H9 (cell line): ENCODE data around the gene NDUFV1. TPM values are rescaled to one million over a fixed set of nuclear protein-coding genes. Genes with fewer than 3 reads are reported as not detected.

ENCODE experiments used
- DNase-seq: peaks from one replicate; pipeline ENCODE4 v3.0.0-alpha.2; 2017
- H2AFZ ChIP-seq: one replicate; pipeline ENCODE4 v1.6.1; 2013; ENCODE audit warnings: mild to moderate bottlenecking, low read length, control low read depth, moderate library complexity
- H2AK5ac ChIP-seq: 2 replicates; pipeline ENCODE4 v1.6.1; 2013; ENCODE audit warnings: low read length, control low read depth, mixed read lengths; ENCODE audit not compliant: insufficient read length
- H2BK120ac ChIP-seq: one replicate; pipeline ENCODE4 v1.6.1; 2013; ENCODE audit warnings: low read depth, mild to moderate bottlenecking, low read length, control low read depth, inconsistent platforms; ENCODE audit not compliant: poor library complexity, severe bottlenecking
- H2BK12ac ChIP-seq: 2 replicates; pipeline ENCODE4 v1.6.1; 2013; ENCODE audit warnings: low read length, control low read depth, mixed read lengths, low read depth; ENCODE audit not compliant: insufficient read length
- H2BK15ac ChIP-seq: 2 replicates; pipeline ENCODE4 v1.6.1; 2013; ENCODE audit warnings: low read depth, low read length, control low read depth
- H2BK20ac ChIP-seq: one replicate; pipeline ENCODE4 v1.6.1; 2013; ENCODE audit warnings: low read depth, mild to moderate bottlenecking, low read length, control low read depth, inconsistent platforms; ENCODE audit not compliant: poor library complexity, severe bottlenecking
- H2BK5ac ChIP-seq: 2 replicates; pipeline ENCODE4 v1.6.1; 2013; ENCODE audit warnings: low read length, control low read depth, mixed read lengths; ENCODE audit not compliant: insufficient read length
- H3K14ac ChIP-seq: 2 replicates; pipeline ENCODE4 v1.6.1; 2013; ENCODE audit warnings: low read length, control low read depth; ENCODE audit not compliant: insufficient read depth
- H3K18ac ChIP-seq: 2 replicates; pipeline ENCODE4 v1.6.1; 2013; ENCODE audit warnings: low read depth, mild to moderate bottlenecking, mixed read lengths, low read length, control low read depth; ENCODE audit not compliant: insufficient read length
- H3K23ac ChIP-seq: 2 replicates; pipeline ENCODE4 v1.6.1; 2013; ENCODE audit warnings: low read length, control low read depth, mixed read lengths, low read depth; ENCODE audit not compliant: insufficient read length
- H3K23me2 ChIP-seq: 2 replicates; pipeline ENCODE4 v1.6.1; 2013; ENCODE audit warnings: low read depth, mild to moderate bottlenecking, mixed read lengths, low read length, control low read depth; ENCODE audit not compliant: insufficient read length, poor library complexity, severe bottlenecking
- H3K27ac ChIP-seq: 2 replicates; pipeline ENCODE4 v1.5.1; 2013; ENCODE audit warnings: low read length, control low read depth, mixed read lengths, low read depth; ENCODE audit not compliant: insufficient read length
- H3K27me3 ChIP-seq: 2 replicates; pipeline ENCODE4 v1.6.1; 2013; ENCODE audit warnings: low read length, control low read depth, inconsistent platforms; ENCODE audit not compliant: insufficient read depth
- H3K4ac ChIP-seq: 2 replicates; pipeline ENCODE4 v1.6.1; 2013; ENCODE audit warnings: low read depth, mild to moderate bottlenecking, control low read depth, inconsistent platforms, low read length, moderate library complexity
- H3K4me1 ChIP-seq: 2 replicates; pipeline ENCODE4 v1.6.1; 2013; ENCODE audit warnings: low read length, control low read depth, inconsistent platforms; ENCODE audit not compliant: insufficient read depth
- H3K4me2 ChIP-seq: 2 replicates; pipeline ENCODE4 v1.6.1; 2013; ENCODE audit warnings: low read length, control low read depth, mixed read lengths; ENCODE audit not compliant: insufficient read length, insufficient read depth
- H3K56ac ChIP-seq: 2 replicates; pipeline ENCODE4 v1.6.1; 2013; ENCODE audit warnings: low read depth, mild to moderate bottlenecking, mixed read lengths, low read length, control low read depth; ENCODE audit not compliant: insufficient read length
- H3K79me1 ChIP-seq: 2 replicates; pipeline ENCODE4 v1.6.1; 2013; ENCODE audit warnings: low read depth, mild to moderate bottlenecking, moderate library complexity, low read length, control low read depth, inconsistent platforms; ENCODE audit not compliant: insufficient read depth, poor library complexity, severe bottlenecking
- H3K79me2 ChIP-seq: 2 replicates; pipeline ENCODE4 v1.6.1; 2013; ENCODE audit warnings: low read length, control low read depth, inconsistent platforms; ENCODE audit not compliant: insufficient read depth
- H3K9ac ChIP-seq: 2 replicates; pipeline ENCODE4 v1.6.1; 2013; ENCODE audit warnings: low read length, control low read depth, mixed read lengths; ENCODE audit not compliant: insufficient read length; ENCODE audit errors: extremely low read depth
- H3K9me3 ChIP-seq: one replicate; pipeline ENCODE4 v1.6.1; 2013; ENCODE audit warnings: low read depth, low read length, inconsistent platforms; ENCODE audit not compliant: control insufficient read depth
- H3T11ph ChIP-seq: one replicate; pipeline ENCODE4 v1.6.1; 2013; ENCODE audit warnings: mild to moderate bottlenecking, low read length, control low read depth, inconsistent platforms
- H4K20me1 ChIP-seq: one replicate; pipeline ENCODE4 v1.6.1; 2013; ENCODE audit not compliant: control insufficient read depth, insufficient read length, insufficient read depth
- H4K5ac ChIP-seq: 2 replicates; pipeline ENCODE4 v1.6.1; 2013; ENCODE audit warnings: low read depth, mild to moderate bottlenecking, mixed read lengths, low read length, control low read depth; ENCODE audit not compliant: insufficient read length
- H4K8ac ChIP-seq: replicated peaks from 2 replicates; pipeline ENCODE4 v1.6.1; 2013; ENCODE audit warnings: low read length, control low read depth, mixed read lengths, low read depth; ENCODE audit not compliant: insufficient read length
- H4K91ac ChIP-seq: 2 replicates; pipeline ENCODE4 v1.6.1; 2013; ENCODE audit warnings: low read depth, mild to moderate bottlenecking, moderate library complexity, mixed read lengths, low read length, control low read depth; ENCODE audit not compliant: insufficient read length
- H3K27ac Mint-ChIP-seq, 3 experiments: 2 replicates in 2 of 3; 3 replicates in 1 of 3; pipeline ENCODE4 v1.8.0; 2020 to 2021; ENCODE audit warnings: mixed read lengths in 3 of 3, mild to moderate bottlenecking in 1 of 3, moderate library complexity in 1 of 3
- H3K27me3 Mint-ChIP-seq: 2 replicates; pipeline ENCODE4 v1.8.0; 2021; ENCODE audit warnings: low read depth, mild to moderate bottlenecking, moderate library complexity, mixed read lengths
- H3K36me3 Mint-ChIP-seq, 3 experiments: 2 replicates in 2 of 3; 3 replicates in 1 of 3; pipeline ENCODE4 v1.8.0; 2020 to 2021; ENCODE audit warnings: low read depth in 3 of 3, mixed read lengths in 3 of 3; ENCODE audit not compliant: insufficient read depth in 1 of 3
- H3K4me1 Mint-ChIP-seq, 2 experiments: 2 replicates each; pipeline ENCODE4 v1.8.0; 2020; ENCODE audit warnings: mixed read lengths in 2 of 2
- H3K4me3 Mint-ChIP-seq, 2 experiments: 2 replicates in 1 of 2; 3 replicates in 1 of 2; pipeline ENCODE4 v1.8.0; 2020 to 2021; ENCODE audit warnings: mild to moderate bottlenecking in 2 of 2, mixed read lengths in 2 of 2, moderate library complexity in 1 of 2
- H3K9me3 Mint-ChIP-seq, 2 experiments: 2 replicates in 1 of 2; 3 replicates in 1 of 2; pipeline ENCODE4 v1.8.0; 2020; ENCODE audit warnings: mild to moderate bottlenecking in 2 of 2, mixed read lengths in 2 of 2, moderate library complexity in 1 of 2
- CTCF ChIP-seq: fragments of 200-600 bp; sonication (generic); conservative IDR thresholded peaks from 3 replicates; pipeline ENCODE4 v1.8.0; 2021; ENCODE audit warnings: antibody characterized with exemption, mild to moderate bottlenecking
- WGBS: extraction: QIAGEN DNeasy Blood & Tissue Kit; methylation state at CpG from one replicate; pipeline ENCODE4 v1.1.7; 2013; ENCODE audit warnings: missing lambda C conversion rate, low lambda C conversion rate, mixed read lengths; ENCODE audit not compliant: insufficient read length; ENCODE audit errors: extremely low coverage; 5-methylcytosine and 5-hydroxymethylcytosine counted together
- total RNA-seq: library from RNA; stranded (reverse); gene quantifications from 2 replicates; pipeline ENCODE4 v1.2.1, GENCODE V29; 2021

The NDUFV1 gene
- total RNA-seq, 1 experiment from 2014 or later, result 154 TPM

GRCh38 chr11:67604815-67605214 lies 1.9 kb upstream of the NDUFV1 start:
- Histone ChIP-seq H3K23me2 (peaks cover 9% of the 10 kb centered on the region), H3K23ac (no peak overlapping the region), H3K9ac (no peak overlapping the region), H2AK5ac (no peak overlapping the region), H4K5ac (no peak overlapping the region), H2AFZ (no peak overlapping the region), H3K79me2 (no peaks in the 10 kb centered on the region), H4K91ac (no peak overlapping the region), H3K9me3 (no peaks in the 10 kb centered on the region), H3K27ac (no peak overlapping the region), H3K18ac (peak overlapping the region; percentile 9), H3K79me1 (no peaks in the 10 kb centered on the region), H2BK12ac (no peak overlapping the region), H2BK120ac (no peak overlapping the region), H3K14ac (0 out of 2 replicates have a peak overlapping the region, but pooled peaks have one; percentile 51), H4K8ac (no peak overlapping the region), H2BK15ac (no peak overlapping the region), H2BK5ac (no peak overlapping the region), H3K27me3 (no peaks in the 10 kb centered on the region), H3K56ac (no peak overlapping the region), H3K4ac (no peak overlapping the region), H2BK20ac (no peak overlapping the region), H3K4me2 (no peak overlapping the region), H3T11ph (no peak overlapping the region), H4K20me1 (no peaks in the 10 kb centered on the region), H3K4me1 (no peaks in the 10 kb centered on the region)
- no peak for DNase-seq
- no peak for TF ChIP-seq CTCF
- WGBS, result no CpG with 5 or more reads among the region's 2 CpGs
- H3K4me3 Mint-ChIP-seq, result peak overlapping the region; percentile 17 to 27; a peak in 4 of 5 replicates
- peaks cover 7 to 11% of the 10 kb centered on the region in 2 experiments for H3K9me3 Mint-ChIP-seq
- peak overlapping the region in 2 of 3 experiments; percentile 27 to 94; a peak in 2 of 7 replicates for H3K27ac Mint-ChIP-seq
- peaks cover 38 to 44% of the 10 kb centered on the region in 2 experiments for H3K4me1 Mint-ChIP-seq
- H3K27me3 Mint-ChIP-seq, result peaks cover 11% of the 10 kb centered on the region
- H3K36me3 Mint-ChIP-seq, result peaks cover 10 to 20% (median 15%) of the 10 kb centered on the region in 3 experiments
